Neuronal stem cell (in vitro differentiated cells): ENCODE measurements around the gene CILP2.

Experiments
- DNase-seq: peaks from one replicate; pipeline ENCODE4 v3.0.0-alpha.2; 2013; ENCODE audit warnings: low spot score
- H2AFZ ChIP-seq: one replicate; pipeline ENCODE4 v1.6.1; 2013; ENCODE audit warnings: mild to moderate bottlenecking, low read length, inconsistent platforms
- H2AK5ac ChIP-seq: 2 replicates; pipeline ENCODE4 v1.6.1; 2013; ENCODE audit warnings: low read depth, mild to moderate bottlenecking, inconsistent platforms, low read length, moderate library complexity, mixed read lengths
- H2BK120ac ChIP-seq: 2 replicates; pipeline ENCODE4 v1.6.1; 2013; ENCODE audit warnings: low read depth, mild to moderate bottlenecking, inconsistent platforms, low read length, moderate library complexity, mixed read lengths
- H2BK12ac ChIP-seq: one replicate; pipeline ENCODE4 v1.6.1; 2013; ENCODE audit warnings: low read length, inconsistent platforms
- H2BK15ac ChIP-seq: 2 replicates; pipeline ENCODE4 v1.6.1; 2013; ENCODE audit warnings: mild to moderate bottlenecking, low read length, inconsistent platforms, mixed read lengths
- H2BK5ac ChIP-seq: one replicate; pipeline ENCODE4 v1.6.1; 2013; ENCODE audit warnings: inconsistent platforms, mild to moderate bottlenecking, low read length, moderate library complexity
- H3K14ac ChIP-seq: one replicate; pipeline ENCODE4 v1.6.1; 2013; ENCODE audit warnings: low read length, inconsistent platforms
- H3K18ac ChIP-seq: 2 replicates; pipeline ENCODE4 v1.6.1; 2013; ENCODE audit warnings: low read length, inconsistent platforms
- H3K23ac ChIP-seq: 2 replicates; pipeline ENCODE4 v1.6.1; 2013; ENCODE audit warnings: low read depth, mild to moderate bottlenecking, mixed read lengths, low read length, inconsistent platforms; ENCODE audit not compliant: poor library complexity
- H3K27ac ChIP-seq: replicated peaks from 3 replicates; pipeline ENCODE4 v1.5.1; 2013; ENCODE audit warnings: low read length, inconsistent platforms
- H3K27me3 ChIP-seq, 3 experiments: 2 replicates each; pipeline ENCODE4 v1.6.1; 2013; ENCODE audit warnings: low read length in 3 of 3, mild to moderate bottlenecking in 2 of 3, inconsistent platforms in 1 of 3, low read depth in 1 of 3, mixed read lengths in 1 of 3, moderate library complexity in 1 of 3; ENCODE audit not compliant: control insufficient read depth in 3 of 3, insufficient read depth in 3 of 3
- H3K36me3 ChIP-seq, 2 donors: replicated peaks in 1 of 2; 2 replicates each; pipeline ENCODE4 v1.6.1; 2013; ENCODE audit warnings: low read length in 2 of 2; ENCODE audit not compliant: control insufficient read depth in 2 of 2, insufficient read depth in 2 of 2
- H3K4ac ChIP-seq: 2 replicates; pipeline ENCODE4 v1.6.1; 2013; ENCODE audit warnings: inconsistent platforms, mild to moderate bottlenecking, low read length, moderate library complexity
- H3K4me1 ChIP-seq, 2 donors: 1 replicate in 1 of 2; 2 replicates in 1 of 2; pipeline ENCODE4 v1.6.1; 2013; ENCODE audit warnings: low read length in 2 of 2, low read depth in 1 of 2; ENCODE audit not compliant: control insufficient read depth in 2 of 2, insufficient read depth in 1 of 2
- H3K4me2 ChIP-seq: one replicate; pipeline ENCODE4 v1.6.1; 2013; ENCODE audit warnings: mild to moderate bottlenecking, low read length, inconsistent platforms; ENCODE audit not compliant: insufficient read depth, poor library complexity, severe bottlenecking
- H3K4me3 ChIP-seq, 2 donors: 2 replicates each; pipeline ENCODE4 v1.5.1; 2013; ENCODE audit warnings: low read length in 2 of 2, mild to moderate bottlenecking in 2 of 2, inconsistent platforms in 1 of 2, moderate library complexity in 1 of 2
- H3K79me1 ChIP-seq: one replicate; pipeline ENCODE4 v1.6.1; 2013; ENCODE audit warnings: low read depth, mild to moderate bottlenecking, inconsistent platforms, low read length, moderate library complexity
- H3K9ac ChIP-seq: one replicate; pipeline ENCODE4 v1.6.1; 2013; ENCODE audit warnings: mild to moderate bottlenecking, low read depth, low read length, inconsistent platforms; ENCODE audit not compliant: poor library complexity
- H3K9me3 ChIP-seq, 2 donors: replicated peaks in 1 of 2; 2 replicates each; pipeline versions ENCODE3 to v1.6.1; 2013; ENCODE audit warnings: low read length in 2 of 2, mild to moderate bottlenecking in 2 of 2, inconsistent platforms in 1 of 2, low read depth in 1 of 2, mixed read lengths in 1 of 2, moderate library complexity in 1 of 2; ENCODE audit not compliant: control insufficient read depth in 2 of 2, insufficient read depth in 1 of 2
- H4K8ac ChIP-seq: one replicate; pipeline ENCODE4 v1.6.1; 2013; ENCODE audit warnings: low read depth, mild to moderate bottlenecking, inconsistent platforms, low read length, moderate library complexity
- H4K91ac ChIP-seq: one replicate; pipeline ENCODE4 v1.6.1; 2013; ENCODE audit warnings: low read length, low read depth, mild to moderate bottlenecking, inconsistent platforms; ENCODE audit not compliant: poor library complexity
- WGBS, 2 donors: extraction: QIAGEN DNeasy Blood & Tissue Kit; methylation state at CpG; one replicate each; pipeline ENCODE4 v1.1.7; 2013; ENCODE audit warnings: missing lambda C conversion rate in 2 of 2, mixed read lengths in 1 of 2; ENCODE audit not compliant: insufficient read length in 2 of 2, insufficient replicate concordance in 1 of 2; ENCODE audit errors: extremely low coverage in 2 of 2; 5-methylcytosine and 5-hydroxymethylcytosine counted together

Gene CILP2

GRCh38 chr19:19490214-19490968 is 47.7 kb upstream of the CILP2 start:
- H3K4ac ChIP-seq, result no peak overlapping the region
- no peak overlapping the region for H3K9ac ChIP-seq
- peaks cover 28 to 35% of the 10 kb centered on the region in 2 donors for H3K4me1 ChIP-seq
- H2BK5ac ChIP-seq, result no peak overlapping the region
- H3K79me1 ChIP-seq, result peaks cover 25% of the 10 kb centered on the region
- peak; percentile 85 for DNase-seq
- H4K91ac ChIP-seq, result no peak overlapping the region
- H2BK12ac ChIP-seq, result no peak overlapping the region
- no peaks in the 10 kb centered on the region for H3K27me3 ChIP-seq
- H4K8ac ChIP-seq, result no peak overlapping the region
- H3K4me3 ChIP-seq, result no peak overlapping the region
- WGBS, 2 donors, result no CpG with 5 or more reads among the region's 20 CpGs
- H2AFZ ChIP-seq, result no peak overlapping the region
- H2BK120ac ChIP-seq, result no peak overlapping the region
- H3K36me3 ChIP-seq, result peaks cover 26 to 60% of the 10 kb centered on the region in 2 donors
- no peak overlapping the region for H3K18ac ChIP-seq
- H3K9me3 ChIP-seq, result no peaks in the 10 kb centered on the region
- no peak overlapping the region for H2AK5ac ChIP-seq
- H3K27ac ChIP-seq, result peak overlapping the region; percentile 33
- H3K23ac ChIP-seq, result no peak overlapping the region
- H3K4me2 ChIP-seq, result no peak overlapping the region
- no peak overlapping the region for H3K14ac ChIP-seq
- H2BK15ac ChIP-seq, result no peak overlapping the region

- no peak overlapping the region for H2AK5ac ChIP-seq
- H3K27ac ChIP-seq, result no peak overlapping the region
- peak overlapping the region; percentile 50 for H3K9ac ChIP-seq
- no peak overlapping the region for H3K4me3 ChIP-seq
- no peak overlapping the region for H2BK5ac ChIP-seq
- no peak overlapping the region for H2BK15ac ChIP-seq
- H4K91ac ChIP-seq, result no peak overlapping the region
- H2BK12ac ChIP-seq, result no peak overlapping the region
- no peak for DNase-seq
- H3K18ac ChIP-seq, result no peak overlapping the region
- H3K4me1 ChIP-seq, result peaks cover 28 to 35% of the 10 kb centered on the region in 2 donors
- H2BK120ac ChIP-seq, result no peak overlapping the region
- H3K4ac ChIP-seq, result no peak overlapping the region
- no peaks in the 10 kb centered on the region for H3K9me3 ChIP-seq
- no peak overlapping the region for H2AFZ ChIP-seq
- H3K14ac ChIP-seq, result no peak overlapping the region
- H3K23ac ChIP-seq, result no peak overlapping the region
- peaks cover 30% of the 10 kb centered on the region for H3K79me1 ChIP-seq
- no peak overlapping the region for H4K8ac ChIP-seq
- WGBS, 2 donors, result no CpG with 5 or more reads among the region's 15 CpGs
- no peaks in the 10 kb centered on the region for H3K27me3 ChIP-seq
- no peak overlapping the region for H3K4me2 ChIP-seq
- peaks cover 36 to 61% of the 10 kb centered on the region in 2 donors for H3K36me3 ChIP-seq
Measured at GRCh38 chr19:19491321-19492025, 46.6 kb upstream of the CILP2 start.

- Histone ChIP-seq H3K36me3 (peaks cover 41 to 61% of the 10 kb centered on the region in 2 donors), H4K91ac (no peak overlapping the region), H2AFZ (no peak overlapping the region), H3K9me3 (no peaks in the 10 kb centered on the region), H2AK5ac (no peak overlapping the region), H3K4me1 (peaks cover 24 to 29% of the 10 kb centered on the region in 2 donors), H3K4me2 (no peak overlapping the region), H3K9ac (peak overlapping the region; percentile 50), H4K8ac (no peak overlapping the region), H3K23ac (no peak overlapping the region), H3K27ac (no peak overlapping the region), H3K14ac (no peak overlapping the region), H2BK12ac (no peak overlapping the region), H3K4ac (no peak overlapping the region), H3K18ac (no peak overlapping the region), H2BK120ac (no peak overlapping the region), H2BK15ac (no peak overlapping the region), H3K27me3 (no peaks in the 10 kb centered on the region), H3K4me3 (no peak overlapping the region), H3K79me1 (peaks cover 24% of the 10 kb centered on the region), H2BK5ac (no peak overlapping the region)
- WGBS, 2 donors, result no CpG with 5 or more reads among the region's 21 CpGs
- no peak for DNase-seq
Measured at GRCh38 chr19:19492026-19492610, 45.9 kb upstream of the CILP2 start.
